H1 (cell line): ENCODE results near the gene TP53I13. TPM values are rescaled to one million over a fixed set of nuclear protein-coding genes. Genes with fewer than 3 reads are reported as not detected.

Source experiments
- GABPA ChIP-seq: IDR thresholded peaks from 2 replicates; pipeline ENCODE4 v1.6.1; 2011; ENCODE audit warnings: mild to moderate bottlenecking, low read length, moderate library complexity, borderline replicate concordance; ENCODE audit not compliant: insufficient read depth
- RAD21 ChIP-seq, 2 experiments: IDR thresholded peaks in 1 of 2; conservative IDR thresholded peaks in 1 of 2; 2 replicates each; pipeline ENCODE4 v1.6.1; 2011; ENCODE audit warnings: low read depth in 2 of 2, low read length in 2 of 2, improper control_type of control experiment in 1 of 2, inconsistent platforms in 1 of 2, mild to moderate bottlenecking in 1 of 2, moderate library complexity in 1 of 2
- SAP30 ChIP-seq: fragments of 300-600 bp; sonication (generic); IDR thresholded peaks from 2 replicates; pipeline ENCODE4 v1.7.1; 2012; ENCODE audit warnings: low read length, moderate library complexity, mild to moderate bottlenecking, inconsistent platforms; ENCODE audit not compliant: insufficient read depth, insufficient replicate concordance
- SIX5 ChIP-seq: IDR thresholded peaks from 2 replicates; pipeline ENCODE4 v1.6.1; 2011; ENCODE audit warnings: mild to moderate bottlenecking, low read depth, low read length
- YY1 ChIP-seq: IDR thresholded peaks from 2 replicates; pipeline ENCODE4 v1.6.1; 2011; ENCODE audit warnings: low read depth, mild to moderate bottlenecking, low read length
- ZNF274 ChIP-seq: IDR thresholded peaks from 2 replicates; pipeline ENCODE4 v1.7.0; 2012; ENCODE audit warnings: low read length, borderline replicate concordance; ENCODE audit errors: extremely low read depth
- polyA plus RNA-seq, 7 experiments: library from polyadenylated mRNA; depleted of rRNA in 3 of 7; stranded (reverse) in 5 of 7; unstranded in 2 of 7; fragments of >200 nt in 5 of 7; fragments of 200-250 nt in 2 of 7; gene quantifications; 1 replicate in 5 of 7; 2 replicates in 1 of 7; 4 replicates in 1 of 7; pipeline versions ENCODE4 v1.2.1 to v1.2.3, GENCODE V29; 2011 to 2013; ENCODE audit warnings: missing spikeins in 2 of 7, mixed read lengths in 2 of 7
- total RNA-seq: library from RNA; stranded (reverse); fragmentation: NEBNext Ultra II Directional; extraction: Animal tissue kit (Norgen Biotek cat#: 25700); gene quantifications from 2 replicates; pipeline ENCODE4 v1.2.1, GENCODE V29; 2021
- TF ChIP-seq, protein P1 (sequence below): fragments of 300-600 bp; sonication (generic); IDR thresholded peaks from 2 replicates; pipeline ENCODE4 v1.7.1; 2012; ENCODE audit warnings: low read length, moderate library complexity, mild to moderate bottlenecking, inconsistent platforms; ENCODE audit not compliant: insufficient replicate concordance

TP53I13 gene
- total and polyA plus RNA-seq, 2 of the 8 experiments (the other 6 are each of a cell fraction or from before 2014, with no cell fraction given) = 22.4 to 35.7 TPM

DNA sequence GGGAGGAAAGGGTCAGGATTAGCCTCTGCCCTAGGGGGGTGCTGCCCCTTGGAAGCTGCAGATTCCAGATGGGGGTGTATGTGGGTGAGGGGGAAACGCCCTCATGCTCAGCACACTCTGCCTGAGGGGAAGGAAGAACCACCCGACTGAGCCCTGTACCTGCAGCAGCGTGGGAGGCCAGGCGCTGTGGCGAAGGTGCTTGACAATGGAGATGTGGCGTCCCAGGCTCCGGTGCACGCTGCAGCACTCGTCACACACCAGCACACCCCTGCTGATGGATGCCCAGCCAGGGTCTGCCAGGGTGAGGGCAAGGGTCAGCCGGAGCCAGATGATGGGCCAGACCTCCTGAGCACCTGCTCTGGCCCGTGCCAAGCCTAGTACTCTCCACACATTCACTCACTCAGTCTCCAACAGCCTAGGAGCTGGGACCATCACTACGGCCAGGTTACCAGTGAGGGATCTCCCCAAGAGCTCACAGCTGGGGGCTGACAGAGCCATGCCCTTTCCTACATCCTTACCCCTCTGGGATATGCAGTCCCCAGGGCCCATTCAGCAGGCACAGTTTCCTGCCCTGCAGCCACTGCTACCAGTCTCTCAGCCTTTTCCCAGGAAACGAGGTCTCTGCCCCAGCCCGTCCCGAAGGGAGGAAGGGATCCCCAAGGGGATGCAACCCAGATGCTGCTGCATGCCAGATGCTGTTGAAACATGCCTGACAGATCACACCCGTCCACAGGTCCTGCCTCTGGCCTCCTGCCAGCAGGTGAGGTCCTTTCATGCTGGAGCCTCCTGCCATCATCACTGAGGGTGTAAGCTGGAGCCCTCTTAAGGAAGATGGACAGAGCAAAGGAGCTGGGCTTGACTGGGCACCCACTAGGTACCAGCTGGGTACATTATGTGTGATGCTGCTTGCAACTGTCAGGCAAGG, 15.1 kb downstream of the TP53I13 start (continued):
- TF ChIP-seq, protein P1, sequence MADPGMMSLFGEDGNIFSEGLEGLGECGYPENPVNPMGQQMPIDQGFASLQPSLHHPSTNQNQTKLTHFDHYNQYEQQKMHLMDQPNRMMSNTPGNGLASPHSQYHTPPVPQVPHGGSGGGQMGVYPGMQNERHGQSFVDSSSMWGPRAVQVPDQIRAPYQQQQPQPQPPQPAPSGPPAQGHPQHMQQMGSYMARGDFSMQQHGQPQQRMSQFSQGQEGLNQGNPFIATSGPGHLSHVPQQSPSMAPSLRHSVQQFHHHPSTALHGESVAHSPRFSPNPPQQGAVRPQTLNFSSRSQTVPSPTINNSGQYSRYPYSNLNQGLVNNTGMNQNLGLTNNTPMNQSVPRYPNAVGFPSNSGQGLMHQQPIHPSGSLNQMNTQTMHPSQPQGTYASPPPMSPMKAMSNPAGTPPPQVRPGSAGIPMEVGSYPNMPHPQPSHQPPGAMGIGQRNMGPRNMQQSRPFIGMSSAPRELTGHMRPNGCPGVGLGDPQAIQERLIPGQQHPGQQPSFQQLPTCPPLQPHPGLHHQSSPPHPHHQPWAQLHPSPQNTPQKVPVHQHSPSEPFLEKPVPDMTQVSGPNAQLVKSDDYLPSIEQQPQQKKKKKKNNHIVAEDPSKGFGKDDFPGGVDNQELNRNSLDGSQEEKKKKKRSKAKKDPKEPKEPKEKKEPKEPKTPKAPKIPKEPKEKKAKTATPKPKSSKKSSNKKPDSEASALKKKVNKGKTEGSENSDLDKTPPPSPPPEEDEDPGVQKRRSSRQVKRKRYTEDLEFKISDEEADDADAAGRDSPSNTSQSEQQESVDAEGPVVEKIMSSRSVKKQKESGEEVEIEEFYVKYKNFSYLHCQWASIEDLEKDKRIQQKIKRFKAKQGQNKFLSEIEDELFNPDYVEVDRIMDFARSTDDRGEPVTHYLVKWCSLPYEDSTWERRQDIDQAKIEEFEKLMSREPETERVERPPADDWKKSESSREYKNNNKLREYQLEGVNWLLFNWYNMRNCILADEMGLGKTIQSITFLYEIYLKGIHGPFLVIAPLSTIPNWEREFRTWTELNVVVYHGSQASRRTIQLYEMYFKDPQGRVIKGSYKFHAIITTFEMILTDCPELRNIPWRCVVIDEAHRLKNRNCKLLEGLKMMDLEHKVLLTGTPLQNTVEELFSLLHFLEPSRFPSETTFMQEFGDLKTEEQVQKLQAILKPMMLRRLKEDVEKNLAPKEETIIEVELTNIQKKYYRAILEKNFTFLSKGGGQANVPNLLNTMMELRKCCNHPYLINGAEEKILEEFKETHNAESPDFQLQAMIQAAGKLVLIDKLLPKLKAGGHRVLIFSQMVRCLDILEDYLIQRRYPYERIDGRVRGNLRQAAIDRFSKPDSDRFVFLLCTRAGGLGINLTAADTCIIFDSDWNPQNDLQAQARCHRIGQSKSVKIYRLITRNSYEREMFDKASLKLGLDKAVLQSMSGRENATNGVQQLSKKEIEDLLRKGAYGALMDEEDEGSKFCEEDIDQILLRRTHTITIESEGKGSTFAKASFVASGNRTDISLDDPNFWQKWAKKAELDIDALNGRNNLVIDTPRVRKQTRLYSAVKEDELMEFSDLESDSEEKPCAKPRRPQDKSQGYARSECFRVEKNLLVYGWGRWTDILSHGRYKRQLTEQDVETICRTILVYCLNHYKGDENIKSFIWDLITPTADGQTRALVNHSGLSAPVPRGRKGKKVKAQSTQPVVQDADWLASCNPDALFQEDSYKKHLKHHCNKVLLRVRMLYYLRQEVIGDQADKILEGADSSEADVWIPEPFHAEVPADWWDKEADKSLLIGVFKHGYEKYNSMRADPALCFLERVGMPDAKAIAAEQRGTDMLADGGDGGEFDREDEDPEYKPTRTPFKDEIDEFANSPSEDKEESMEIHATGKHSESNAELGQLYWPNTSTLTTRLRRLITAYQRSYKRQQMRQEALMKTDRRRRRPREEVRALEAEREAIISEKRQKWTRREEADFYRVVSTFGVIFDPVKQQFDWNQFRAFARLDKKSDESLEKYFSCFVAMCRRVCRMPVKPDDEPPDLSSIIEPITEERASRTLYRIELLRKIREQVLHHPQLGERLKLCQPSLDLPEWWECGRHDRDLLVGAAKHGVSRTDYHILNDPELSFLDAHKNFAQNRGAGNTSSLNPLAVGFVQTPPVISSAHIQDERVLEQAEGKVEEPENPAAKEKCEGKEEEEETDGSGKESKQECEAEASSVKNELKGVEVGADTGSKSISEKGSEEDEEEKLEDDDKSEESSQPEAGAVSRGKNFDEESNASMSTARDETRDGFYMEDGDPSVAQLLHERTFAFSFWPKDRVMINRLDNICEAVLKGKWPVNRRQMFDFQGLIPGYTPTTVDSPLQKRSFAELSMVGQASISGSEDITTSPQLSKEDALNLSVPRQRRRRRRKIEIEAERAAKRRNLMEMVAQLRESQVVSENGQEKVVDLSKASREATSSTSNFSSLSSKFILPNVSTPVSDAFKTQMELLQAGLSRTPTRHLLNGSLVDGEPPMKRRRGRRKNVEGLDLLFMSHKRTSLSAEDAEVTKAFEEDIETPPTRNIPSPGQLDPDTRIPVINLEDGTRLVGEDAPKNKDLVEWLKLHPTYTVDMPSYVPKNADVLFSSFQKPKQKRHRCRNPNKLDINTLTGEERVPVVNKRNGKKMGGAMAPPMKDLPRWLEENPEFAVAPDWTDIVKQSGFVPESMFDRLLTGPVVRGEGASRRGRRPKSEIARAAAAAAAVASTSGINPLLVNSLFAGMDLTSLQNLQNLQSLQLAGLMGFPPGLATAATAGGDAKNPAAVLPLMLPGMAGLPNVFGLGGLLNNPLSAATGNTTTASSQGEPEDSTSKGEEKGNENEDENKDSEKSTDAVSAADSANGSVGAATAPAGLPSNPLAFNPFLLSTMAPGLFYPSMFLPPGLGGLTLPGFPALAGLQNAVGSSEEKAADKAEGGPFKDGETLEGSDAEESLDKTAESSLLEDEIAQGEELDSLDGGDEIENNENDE = no peak
- TF ChIP-seq GABPA (no peak), ZNF274 (no peak), SAP30 (no peak), YY1 (no peak), SIX5 (no peak), RAD21 (IDR thresholded peaks at IDR 0.05 in 1 of 2, conservative IDR thresholded peaks at IDR 0.05 in 1 of 2; ENCODE audit: low read depth in 2 of 2, low read length in 2 of 2) (no peak)
- TF ChIP-seq, all 59 proteins: peak for 0
